HG03175 (cell line): ENCODE measurements around the gene ADAD1.
"Not testable (repeated sequence)": the region's sequence is repeated elsewhere in the genome, so short reads cannot be mapped to it uniquely, and the experiment has no call there.

Experiments
- ATAC-seq: cut with Tn5 transposase; IDR thresholded peaks from one replicate; pipeline ENCODE4 v1.9.1; 2021; ENCODE audit warnings: mild to moderate bottlenecking, moderate library complexity; ENCODE audit not compliant: unreplicated experiment

The ADAD1 gene

DNA sequence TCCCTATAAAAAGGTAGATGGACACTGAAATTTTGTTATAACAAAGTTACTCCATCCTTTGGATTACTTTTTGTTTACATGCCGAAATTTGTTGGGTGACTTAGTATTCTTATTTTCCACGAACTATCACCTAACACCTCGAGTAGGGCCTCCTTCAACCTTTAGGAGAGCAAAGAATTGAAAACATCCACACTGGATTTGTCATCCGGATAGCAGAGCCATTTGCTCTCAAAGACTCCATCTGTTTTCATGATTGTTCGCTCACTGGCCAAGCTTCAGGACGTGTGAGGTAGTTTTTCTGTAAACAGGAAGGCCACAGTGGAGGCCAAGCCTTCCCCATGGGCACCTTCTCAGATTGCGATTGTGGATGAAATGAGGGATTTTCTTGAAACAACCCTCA is at the start of gene ADAD1:
Gene ADAD1, plus strand, starts transcription at position 301 of the 400 bp plus-strand sequence. CDS start 1,059 bp downstream, outside the sequence.
- ATAC-seq, result no peak

- ATAC-seq, result no peak
These were observed 48.8 kb upstream of the ADAD1 start for GRCh38 chr4:122329876-122330565.

DNA sequence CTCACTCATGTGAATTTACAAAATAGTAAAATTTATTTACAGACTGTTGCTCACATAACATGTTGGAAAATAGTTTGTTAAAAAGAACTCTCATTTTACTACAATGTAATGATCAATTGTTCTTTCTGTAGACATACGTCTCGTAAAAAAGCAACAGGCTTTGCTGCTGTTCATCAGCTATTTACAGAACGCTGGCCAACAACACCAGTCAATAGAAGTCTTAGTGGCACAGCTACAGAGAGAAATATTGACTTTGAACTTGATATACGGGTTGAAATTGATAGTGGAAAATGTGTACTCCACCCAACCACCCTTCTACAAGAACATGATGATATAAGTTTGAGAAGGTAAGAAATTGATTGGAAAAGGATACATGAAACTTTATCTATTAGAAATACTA is 47.6 kb upstream of the ADAD1 start:
- ATAC-seq, result no peak

DNA sequence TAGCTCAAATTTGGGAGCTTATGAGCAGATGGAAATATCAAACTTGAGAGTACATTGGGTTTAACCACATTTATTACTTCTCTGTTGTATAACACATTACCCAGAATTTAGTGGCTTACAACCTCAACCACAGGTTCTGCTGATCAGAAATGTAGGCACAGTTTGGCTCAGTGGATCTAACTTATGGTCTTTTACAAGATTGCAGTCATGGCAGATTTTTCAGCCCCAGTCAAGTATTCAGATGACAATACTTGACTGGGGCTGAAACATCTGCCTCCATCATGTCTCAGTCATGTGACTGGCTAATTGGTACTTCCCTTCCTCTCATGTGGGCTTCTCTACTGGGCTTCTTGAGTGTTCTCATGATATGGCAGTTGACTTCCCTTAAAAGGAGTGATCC is 44.0 kb upstream of the ADAD1 start:
- ATAC-seq, result no peak

- ATAC-seq, result no peak
These were observed 36.9 kb upstream of the ADAD1 start for GRCh38 chr4:122341886-122342285.

- ATAC-seq, result no peak
These were observed 32.8 kb upstream of the ADAD1 start for GRCh38 chr4:122346036-122346435.

DNA sequence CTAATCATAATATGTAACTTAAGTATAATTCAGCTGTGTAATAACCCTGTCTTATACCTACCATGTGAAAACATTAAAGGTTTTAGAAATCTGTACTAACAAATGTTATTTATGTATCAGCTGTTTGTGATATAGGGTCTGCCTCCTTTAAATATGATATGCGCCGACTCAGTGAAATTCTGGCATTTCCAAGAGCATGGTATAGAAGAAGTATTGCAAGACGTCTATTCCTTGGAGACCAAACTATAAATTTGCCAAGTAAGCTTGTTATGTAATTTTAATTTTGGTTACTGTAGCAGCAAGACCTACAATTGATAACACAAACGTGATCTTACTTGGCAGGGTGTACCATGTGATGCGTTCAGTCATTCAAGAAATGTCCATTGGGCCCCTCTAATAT is 32.3 kb upstream of the ADAD1 start:
- ATAC-seq, result no peak

GRCh38 chr4:122356317-122356808 is 22.4 kb upstream of the ADAD1 start:
- no peak for ATAC-seq

DNA sequence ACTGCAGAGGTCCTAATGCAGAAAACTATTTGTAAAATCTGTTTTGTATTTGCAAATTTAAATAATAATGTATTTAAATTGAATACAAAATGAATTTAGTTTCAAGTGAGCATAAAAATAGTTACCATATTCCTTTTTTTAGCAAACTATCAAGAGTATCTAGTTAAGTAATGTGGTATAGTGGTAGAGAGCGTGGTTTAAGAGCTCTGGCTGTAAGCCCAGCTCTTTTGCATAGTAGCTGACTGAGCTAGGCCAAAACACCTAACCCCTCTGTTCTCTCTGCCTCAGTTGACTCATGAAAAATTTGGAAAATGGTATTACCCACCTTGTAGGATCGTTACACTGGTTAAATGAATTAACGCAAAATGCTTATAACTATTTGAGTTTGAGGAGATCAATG is 18.1 kb upstream of the ADAD1 start:
- no peak for ATAC-seq

GRCh38 chr4:122364700-122365404 is 14.0 kb upstream of the ADAD1 start:
- ATAC-seq, result no peak

- ATAC-seq, result not testable (repeated sequence)
These were observed 10.0 kb upstream of the ADAD1 start for GRCh38 chr4:122368786-122369185.

- ATAC-seq, result no peak
These were observed 1.5 kb upstream of the ADAD1 start for GRCh38 chr4:122377352-122377751.

DNA sequence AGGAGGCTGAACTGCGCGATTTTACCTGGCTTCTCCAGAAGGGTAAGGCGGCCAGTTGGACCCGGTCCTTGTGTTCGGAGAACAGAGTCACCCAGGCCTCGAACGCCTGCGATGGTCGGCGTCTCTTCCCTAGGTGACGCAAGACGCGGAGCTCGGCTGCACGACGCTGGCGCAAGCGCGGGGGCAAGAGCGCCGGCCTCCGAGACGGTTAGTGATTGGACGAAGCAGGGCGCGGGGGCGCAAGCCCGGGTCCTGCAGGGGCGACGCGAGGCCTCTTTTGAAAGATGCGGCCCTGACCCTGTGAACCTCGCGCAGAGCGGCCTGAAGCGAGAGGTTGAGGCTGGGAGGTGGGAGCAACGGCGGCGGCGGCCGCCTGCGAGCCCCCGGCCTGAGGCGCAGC is 428 bp downstream of the ADAD1 start:
- ATAC-seq, result no peak

DNA sequence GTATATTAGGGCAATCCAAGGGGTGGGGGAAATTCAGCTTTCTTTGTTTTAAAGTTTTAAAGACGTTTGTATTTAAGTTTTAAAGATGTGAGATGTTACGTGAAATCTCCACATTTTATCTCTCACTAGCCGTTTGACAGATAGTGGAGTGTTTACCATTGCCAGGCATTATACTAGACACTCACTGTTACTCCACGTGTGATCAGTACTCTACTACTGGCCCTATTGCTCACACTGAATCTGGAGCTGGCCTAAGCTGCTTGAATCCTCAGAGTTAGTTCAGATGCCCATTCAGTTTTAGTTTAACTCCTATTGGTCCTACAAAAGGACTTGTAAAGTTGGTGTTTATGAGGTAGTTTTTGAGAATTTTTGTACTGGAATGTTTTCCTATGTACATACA is 4.5 kb downstream of the ADAD1 start:
- no peak for ATAC-seq

DNA sequence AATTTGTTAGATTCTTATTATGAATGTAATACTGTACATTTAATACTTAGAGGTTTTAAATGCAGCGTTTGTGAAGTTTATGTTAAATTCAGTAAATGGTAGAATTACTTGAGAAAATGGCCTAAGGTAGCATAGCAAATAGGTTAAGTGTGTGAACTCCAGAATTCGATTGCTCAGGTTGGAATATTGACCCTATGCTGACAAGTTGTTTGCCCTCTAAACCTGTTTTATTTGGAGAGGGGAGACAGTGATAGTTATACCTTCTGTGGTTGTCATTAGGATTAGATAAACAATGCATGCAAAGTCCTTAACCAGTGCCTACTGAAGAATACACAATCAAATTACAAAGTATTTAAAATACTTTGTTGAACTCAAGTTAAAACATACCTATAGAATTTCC is 5.4 kb downstream of the ADAD1 start:
- ATAC-seq, result no peak

- no peak for ATAC-seq
These were observed 14.5 kb downstream of the ADAD1 start for GRCh38 chr4:122393276-122393675.

- no peak for ATAC-seq
These were observed 25.1 kb downstream of the ADAD1 start for GRCh38 chr4:122403861-122404260.

GRCh38 chr4:122412547-122412946 is 33.7 kb downstream of the ADAD1 start:
- ATAC-seq, result no peak

DNA sequence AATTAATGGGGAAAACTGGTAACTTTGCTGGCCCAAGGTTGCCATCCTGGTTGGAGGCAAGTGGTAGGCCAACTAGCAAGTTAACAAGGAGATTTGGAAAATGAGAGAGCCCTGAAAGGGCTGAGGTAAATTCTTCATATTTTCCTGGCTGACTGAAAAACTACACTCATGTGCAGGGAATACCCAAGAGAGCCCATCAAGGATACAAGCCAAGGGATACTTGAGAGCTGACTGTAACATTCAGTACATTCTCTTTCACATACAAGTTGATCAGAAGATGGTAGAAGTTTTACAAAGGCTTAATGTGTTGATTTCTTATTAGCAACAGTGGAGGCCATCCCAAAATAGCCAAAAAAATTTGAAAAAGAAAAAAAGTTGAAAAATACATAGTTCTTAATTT is 44.4 kb downstream of the ADAD1 start:
- no peak for ATAC-seq

GRCh38 chr4:122431351-122431750 is 52.5 kb downstream of the ADAD1 start:
- ATAC-seq, result no peak

DNA sequence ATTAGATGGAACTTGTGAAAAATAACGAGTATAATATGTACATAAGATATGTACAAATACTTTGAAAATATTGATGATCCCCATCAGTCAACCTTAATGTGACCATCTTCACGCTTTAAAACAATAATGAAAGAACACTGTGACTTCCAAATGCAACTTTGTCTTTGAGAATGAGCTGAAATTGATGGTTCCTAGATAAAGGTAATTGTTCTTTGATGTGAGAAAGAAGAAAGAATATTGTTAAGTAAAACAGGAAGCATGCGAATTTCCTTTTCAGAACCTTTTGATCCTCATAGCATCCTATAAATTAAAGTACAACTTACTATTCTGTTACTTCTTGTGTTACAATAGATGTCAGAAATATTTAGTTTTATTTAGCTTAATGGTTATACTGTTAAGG is 55.5 kb downstream of the ADAD1 start:
- no peak for ATAC-seq

DNA sequence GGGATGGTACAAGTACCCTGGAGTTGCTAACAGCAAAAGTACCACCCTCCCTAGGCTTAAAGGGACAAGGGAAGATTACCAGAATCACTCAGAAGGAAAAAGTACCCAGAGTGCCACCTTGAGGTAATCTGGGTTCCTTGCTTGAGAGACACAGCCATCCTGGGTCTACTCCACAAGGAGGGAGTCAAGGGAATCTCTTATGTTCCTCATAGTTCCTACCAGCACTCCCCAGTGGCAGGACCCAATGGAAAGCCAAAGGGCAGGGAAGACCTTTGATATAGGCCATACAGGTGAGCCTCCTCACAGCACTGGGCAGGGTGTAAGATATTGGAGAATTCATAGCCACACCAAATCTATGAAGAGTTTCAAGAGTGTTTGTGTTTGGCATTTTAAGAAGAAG is 72.0 kb downstream of the ADAD1 start:
- no peak for ATAC-seq
